NCI-H524 (cell line): ENCODE results near the gene OPN1MW2.
"Not testable (repeated sequence)": the region's sequence is repeated elsewhere in the genome, so short reads cannot be mapped to it uniquely, and the experiment has no call there.

Experiments
- DNase-seq, 2 experiments: peaks; one replicate each; lab custom pipeline; 2025; lab: John Stamatoyannopoulos, UW

The OPN1MW2 gene

DNA sequence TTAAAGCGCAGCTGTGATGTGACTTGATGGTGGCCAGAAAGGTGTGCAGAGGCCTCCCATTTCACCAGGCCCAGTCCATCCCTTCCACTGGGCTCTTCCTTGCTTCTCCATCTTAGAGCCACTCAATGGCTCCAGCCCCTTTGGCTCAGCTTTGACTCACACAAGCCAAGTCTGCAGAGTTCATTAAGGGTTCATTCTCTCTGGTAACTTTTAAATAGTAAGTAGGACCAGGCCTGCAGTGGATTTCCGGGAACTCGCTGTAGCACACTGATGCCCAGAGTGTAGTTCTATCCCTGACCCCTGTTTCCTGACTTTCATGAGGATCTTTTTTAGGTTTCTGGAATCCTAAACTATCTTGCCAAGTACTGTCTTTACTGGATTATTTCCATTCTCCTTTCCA is 49.7 kb downstream of the OPN1MW2 start:
- DNase-seq, result not testable (repeated sequence)
